GM19099 (cell line): ENCODE measurements around the gene ABTB1.

Experiments
- POLR2A ChIP-seq: IDR thresholded peaks from 3 replicates; pipeline ENCODE4 v1.6.1; 2011; ENCODE audit warnings: low read depth; ENCODE audit not compliant: insufficient read length; ENCODE audit errors: extremely low read depth

ABTB1 gene

DNA sequence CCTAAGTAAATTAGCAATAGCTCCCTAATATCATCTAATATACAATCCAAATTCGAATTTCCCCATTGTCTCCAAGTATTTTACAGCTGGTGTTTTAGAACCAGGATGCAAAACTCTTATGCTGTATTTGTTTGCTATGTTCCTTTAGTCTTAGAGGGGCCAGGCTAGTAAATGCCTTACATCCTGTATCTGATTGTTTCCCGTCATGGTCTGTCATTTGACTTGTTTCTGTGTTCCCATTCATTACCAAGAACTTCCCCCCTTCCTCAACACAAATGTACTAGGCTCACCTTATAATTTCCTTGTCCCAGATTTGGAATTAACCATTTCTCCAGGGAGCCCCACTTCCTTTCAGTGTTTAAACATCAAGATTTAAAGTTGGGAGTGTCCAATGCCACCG is 54.1 kb downstream of the ABTB1 start:
- TF ChIP-seq POLR2A, result no peak

- no peak for TF ChIP-seq POLR2A
Measured at GRCh38 chr3:127728417-127729015, 55.8 kb downstream of the ABTB1 start.

GRCh38 chr3:127729556-127730056 is 56.9 kb downstream of the ABTB1 start:
- TF ChIP-seq POLR2A, result no peak

GRCh38 chr3:127730171-127730570 is 57.4 kb downstream of the ABTB1 start:
- TF ChIP-seq POLR2A, result no peak
